Uterus (tissue), 2 donors: ENCODE results near the gene MAP4.
A peak's percentile ranks its signal among the peaks of the same experiment; 100 is the strongest.

Source experiments
- CTCF ChIP-seq, 4 experiments: fragments of 200-600 bp in 2 of 4; fragments of 450-650 bp in 2 of 4; sonication (generic) in 2 of 4; IDR thresholded peaks; one replicate each; pipeline ENCODE4 v1.5.1; 2016 to 2019; ENCODE audit warnings: antibody characterized with exemption in 4 of 4, mild to moderate bottlenecking in 2 of 4, moderate library complexity in 1 of 4
- POLR2A ChIP-seq, 2 donors: fragments of 450-650 bp; IDR thresholded peaks; one replicate each; pipeline ENCODE4 v1.6.1; 2016; ENCODE audit warnings: antibody characterized with exemption in 2 of 2, mild to moderate bottlenecking in 1 of 2, moderate library complexity in 1 of 2

GRCh38 chr3:47849699-47850563 is 166.3 kb downstream of the MAP4 start:
- TF ChIP-seq CTCF (IDR thresholded peaks at IDR 0.05) = peak in 2 of 4 experiments; percentile 22
- no peak for TF ChIP-seq POLR2A (IDR thresholded peaks at IDR 0.05)
